Heart left ventricle (tissue), 16 donors: ENCODE data around the gene UBALD2. TPM values are rescaled to one million over a fixed set of nuclear protein-coding genes. Genes with fewer than 3 reads are reported as not detected.
A peak's percentile ranks its signal among the peaks of the same experiment; 100 is the strongest.

Experiments
- ATAC-seq, 4 donors: fragments of 200-7000 bp; cut with Tn5 transposase; one replicate each; pipeline ENCODE4 v1.9.1; 2020 to 2022; ENCODE audit warnings: moderate library complexity in 4 of 4, mild to moderate bottlenecking in 3 of 4, moderate number of reproducible peaks in 1 of 4
- DNase-seq, 5 donors: peaks; one replicate each; pipeline ENCODE4 v3.0.0-alpha.2; 2020
- H3K27ac ChIP-seq, 12 donors: fragments of 200-600 bp; sonication (generic) in 4 of 12; one replicate each; pipeline versions ENCODE4 v1.5.0 to v1.8.0; 2016 to 2022; ENCODE audit warnings: mild to moderate bottlenecking in 2 of 12
- H3K27me3 ChIP-seq, 9 donors: fragments of 200-600 bp; sonication (generic) in 2 of 9; one replicate each; pipeline versions ENCODE4 v1.5.1 to v1.8.0; 2016 to 2022; ENCODE audit warnings: mild to moderate bottlenecking in 3 of 9
- H3K36me3 ChIP-seq, 9 donors: fragments of 200-600 bp; sonication (generic) in 2 of 9; one replicate each; pipeline versions ENCODE4 v1.5.0 to v1.8.0; 2018 to 2022; ENCODE audit warnings: mild to moderate bottlenecking in 2 of 9
- H3K4me1 ChIP-seq, 12 donors: fragments of 200-600 bp; sonication (generic) in 4 of 12; one replicate each; pipeline versions ENCODE4 v1.5.0 to v1.8.0; 2016 to 2022; ENCODE audit warnings: mild to moderate bottlenecking in 3 of 12
- H3K4me3 ChIP-seq, 12 donors: fragments of 200-600 bp; sonication (generic) in 4 of 12; one replicate each; pipeline versions ENCODE4 v1.5.0 to v1.8.0; 2017 to 2022; ENCODE audit warnings: mild to moderate bottlenecking in 9 of 12, moderate library complexity in 4 of 12
- H3K9me3 ChIP-seq, 12 donors: fragments of 200-600 bp; sonication (generic) in 4 of 12; one replicate each; pipeline versions ENCODE4 v1.5.0 to v1.8.0; 2016 to 2022; ENCODE audit warnings: mild to moderate bottlenecking in 1 of 12
- POLR2A ChIP-seq, 2 donors: fragments of 450-650 bp; IDR thresholded peaks; one replicate each; pipeline ENCODE4 v1.6.1; 2017; ENCODE audit warnings: antibody characterized with exemption in 2 of 2, mild to moderate bottlenecking in 2 of 2, moderate library complexity in 2 of 2
- WGBS, 4 donors: extraction: QIAGEN DNeasy Blood & Tissue Kit in 2 of 4; methylation state at CpG; one replicate each; pipeline versions ENCODE4 v1.1.5 to v1.1.7; 2013 to 2018; 5-methylcytosine and 5-hydroxymethylcytosine counted together
- intact Hi-C, 10 donors: fragments of 100-400 bp; cut with DNase I; formaldehyde crosslinking; loops; one replicate each; pipeline versions ENCODE4 v1.11.1 to v1.14.2; 2022
- polyA plus RNA-seq, 2 donors: library from polyadenylated mRNA; stranded (reverse); fragments of 200-250 nt; gene quantifications; one replicate each; pipeline ENCODE4 v1.2.3, GENCODE V29; 2013
- total RNA-seq, 9 donors: library from RNA; depleted of rRNA in 2 of 9; stranded (reverse); fragments of >200 nt in 2 of 9; fragmentation: NEBNext Ultra II Directional in 3 of 9; extraction: Animal tissue kit (Norgen Biotek cat#: 25700) in 3 of 9; gene quantifications; one replicate each; pipeline versions ENCODE4 v1.1.0 to v1.2.4, GENCODE V29; 2016 to 2023
- TF ChIP-seq, protein P1 (sequence below), 12 donors: fragments of 200-600 bp; sonication (generic) in 4 of 12; IDR thresholded peaks; one replicate each; pipeline versions ENCODE4 v1.5.0 to v1.8.0; 2018 to 2022; ENCODE audit warnings: antibody characterized with exemption in 12 of 12, mild to moderate bottlenecking in 5 of 12
- donor health status: ischemic (EF 13 %, LVEDD 7.1; RV severe dilation, severe dysfunction).
- donor health status: healthy with polysubstance abuse.
- donor health status: DM: no; HTN: yes; CAD: no.
- donor health status: DM: no; HTN: no; CAD: no.
- donor health status: ischemic (EF 25% LVEDD 6.9; RV normal size, moderate dysfunction).
- donor health status: ischemic (EF 25% LVEDD 5.7; RV mildly dilated, moderate dysfunction).
- donor health status: healthy.
- donor health status: DM: yes; HTN: yes; CAD: no.
- donor health status: ischemic (EF 35%, LVEDD 5.7; RV mildly dilated, moderate dysfunction).
- donor health status: nonischemic (EF 11% LVEDD 7.7; RV severe dilation, severe dysfunction).
- donor health status: DM: yes; HTN: yes; CAD: no.
- donor health status: PGD.
- donor health status: ischemic (EF 29% LVEDD 5.4; RV normal size, mild dysfunction).
- donor health status: nonischemic (EF 23%, LVEDD 6.1; RV moderate dilation, normal function).

Gene UBALD2
- total and polyA plus RNA-seq, 11 donors: 8.5 to 49.8 (median 21.9) TPM

DNA sequence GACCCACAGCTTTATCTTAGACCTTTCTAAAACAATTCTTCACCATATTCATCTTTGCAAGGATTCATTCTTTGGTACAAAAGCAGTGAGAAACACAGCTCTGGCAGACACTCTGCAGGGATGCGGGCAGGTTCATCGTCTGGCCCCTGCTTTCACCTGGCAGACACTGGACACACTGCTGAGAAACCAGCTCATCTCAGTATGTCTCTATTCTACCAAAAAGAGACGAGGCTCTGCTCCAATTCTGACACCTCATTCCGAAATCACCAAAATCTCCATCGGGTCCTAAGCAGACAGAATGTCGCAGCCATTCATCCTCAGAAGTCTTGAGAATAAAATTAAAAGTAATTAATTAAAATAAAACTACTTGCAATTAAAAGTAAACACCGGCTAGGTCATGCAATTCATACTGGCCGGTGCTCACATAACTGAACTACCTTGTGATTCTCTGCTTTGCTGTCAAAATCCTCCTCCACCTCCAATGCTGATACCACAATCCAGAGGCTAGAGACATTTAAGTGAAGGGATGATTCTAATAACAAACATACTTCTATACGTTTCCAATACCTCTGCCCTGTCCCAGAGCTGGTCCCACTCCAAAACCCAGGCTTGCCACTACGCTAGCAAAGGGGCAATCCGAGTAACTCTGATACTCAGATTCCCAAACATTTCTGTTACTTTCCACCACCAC lies 26.2 kb upstream of the UBALD2 start:
- TF ChIP-seq, protein P1, sequence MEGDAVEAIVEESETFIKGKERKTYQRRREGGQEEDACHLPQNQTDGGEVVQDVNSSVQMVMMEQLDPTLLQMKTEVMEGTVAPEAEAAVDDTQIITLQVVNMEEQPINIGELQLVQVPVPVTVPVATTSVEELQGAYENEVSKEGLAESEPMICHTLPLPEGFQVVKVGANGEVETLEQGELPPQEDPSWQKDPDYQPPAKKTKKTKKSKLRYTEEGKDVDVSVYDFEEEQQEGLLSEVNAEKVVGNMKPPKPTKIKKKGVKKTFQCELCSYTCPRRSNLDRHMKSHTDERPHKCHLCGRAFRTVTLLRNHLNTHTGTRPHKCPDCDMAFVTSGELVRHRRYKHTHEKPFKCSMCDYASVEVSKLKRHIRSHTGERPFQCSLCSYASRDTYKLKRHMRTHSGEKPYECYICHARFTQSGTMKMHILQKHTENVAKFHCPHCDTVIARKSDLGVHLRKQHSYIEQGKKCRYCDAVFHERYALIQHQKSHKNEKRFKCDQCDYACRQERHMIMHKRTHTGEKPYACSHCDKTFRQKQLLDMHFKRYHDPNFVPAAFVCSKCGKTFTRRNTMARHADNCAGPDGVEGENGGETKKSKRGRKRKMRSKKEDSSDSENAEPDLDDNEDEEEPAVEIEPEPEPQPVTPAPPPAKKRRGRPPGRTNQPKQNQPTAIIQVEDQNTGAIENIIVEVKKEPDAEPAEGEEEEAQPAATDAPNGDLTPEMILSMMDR (IDR thresholded peaks at IDR 0.05): no peak
- no peak for TF ChIP-seq POLR2A (IDR thresholded peaks at IDR 0.05)
- ATAC-seq (no peak), DNase-seq (no peak)
- Histone ChIP-seq H3K27ac (no peak overlapping the region), H3K4me1 (peaks cover 0 to 19% (median 9%) of the 10 kb centered on the region in 12 donors), H3K36me3 (no peaks in the 10 kb centered on the region), H3K9me3 (no peaks in the 10 kb centered on the region), H3K27me3 (peaks cover 0 to 36% (median 0%) of the 10 kb centered on the region in 9 donors), H3K4me3 (peak overlapping the region in 5 of 12 donors; percentile 50 to 67 (median 60))
- WGBS, 4 donors: 67 to 74% (median 69%) methylated on average over 11 of the region's 11 CpGs
- intact Hi-C loops: no loop called here

DNA sequence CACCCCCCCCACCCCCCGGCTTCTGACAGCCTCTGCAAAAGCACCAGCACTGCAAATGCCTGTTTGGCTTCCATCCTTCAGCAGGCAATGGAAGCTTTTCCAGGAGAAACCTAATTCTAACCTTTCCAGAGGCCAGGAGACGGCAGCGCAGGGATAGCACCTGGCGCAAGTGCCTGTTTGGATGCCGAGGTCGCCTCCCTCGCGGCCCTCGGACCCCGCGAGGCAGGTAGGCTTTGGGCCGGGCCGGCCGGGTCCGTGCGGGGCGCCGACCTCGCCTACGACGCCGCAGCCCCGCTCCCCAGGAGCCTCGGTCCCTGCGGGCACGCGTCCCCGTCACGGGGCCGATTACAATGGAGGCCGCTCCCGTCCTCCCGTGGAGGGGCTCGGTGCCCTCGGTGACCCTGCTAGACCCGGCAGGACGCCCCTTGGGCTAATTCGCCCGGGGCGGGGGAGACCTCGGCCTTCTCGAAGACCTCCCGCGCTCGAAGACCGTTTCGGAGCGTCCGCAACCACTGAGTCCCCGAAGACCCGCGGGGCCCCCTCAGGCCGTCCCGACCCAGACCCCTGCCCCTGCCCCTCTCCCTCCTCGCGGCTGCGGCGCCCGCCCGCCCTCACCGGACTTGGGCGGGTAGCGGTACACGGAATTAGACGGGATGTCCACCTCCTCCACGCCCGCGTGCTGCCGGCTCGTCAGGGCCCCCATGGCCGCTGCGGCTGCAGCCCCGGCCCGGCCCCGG lies 25.4 kb upstream of the UBALD2 start:
- intact Hi-C loops: loop anchor here in 3 of 10 donors (1.0 to 5.0 kb wide), 2 partner anchors 25 to 42 kb away; no protein-coding TSS in a partner anchor
- Histone ChIP-seq H3K9me3 (no peaks in the 10 kb centered on the region), H3K4me1 (peaks cover 0 to 26% (median 9%) of the 10 kb centered on the region in 12 donors), H3K4me3 (peak overlapping the region; percentile 26 to 78 (median 59)), H3K27me3 (peaks cover 0 to 37% (median 0%) of the 10 kb centered on the region in 9 donors), H3K27ac (peak overlapping the region in 5 of 12 donors; percentile 12 to 59 (median 47)), H3K36me3 (no peaks in the 10 kb centered on the region)
- WGBS, 4 donors: 1 to 6% (median 4%) methylated on average over 26 to 75 of the region's 75 CpGs
- peak in 1 of 5 donors; percentile 24 for DNase-seq
- peak in 1 of 4 donors; percentile 23 for ATAC-seq
- TF ChIP-seq POLR2A (IDR thresholded peaks at IDR 0.05): no peak
- TF ChIP-seq, protein P1 (IDR thresholded peaks at IDR 0.05): no peak

DNA sequence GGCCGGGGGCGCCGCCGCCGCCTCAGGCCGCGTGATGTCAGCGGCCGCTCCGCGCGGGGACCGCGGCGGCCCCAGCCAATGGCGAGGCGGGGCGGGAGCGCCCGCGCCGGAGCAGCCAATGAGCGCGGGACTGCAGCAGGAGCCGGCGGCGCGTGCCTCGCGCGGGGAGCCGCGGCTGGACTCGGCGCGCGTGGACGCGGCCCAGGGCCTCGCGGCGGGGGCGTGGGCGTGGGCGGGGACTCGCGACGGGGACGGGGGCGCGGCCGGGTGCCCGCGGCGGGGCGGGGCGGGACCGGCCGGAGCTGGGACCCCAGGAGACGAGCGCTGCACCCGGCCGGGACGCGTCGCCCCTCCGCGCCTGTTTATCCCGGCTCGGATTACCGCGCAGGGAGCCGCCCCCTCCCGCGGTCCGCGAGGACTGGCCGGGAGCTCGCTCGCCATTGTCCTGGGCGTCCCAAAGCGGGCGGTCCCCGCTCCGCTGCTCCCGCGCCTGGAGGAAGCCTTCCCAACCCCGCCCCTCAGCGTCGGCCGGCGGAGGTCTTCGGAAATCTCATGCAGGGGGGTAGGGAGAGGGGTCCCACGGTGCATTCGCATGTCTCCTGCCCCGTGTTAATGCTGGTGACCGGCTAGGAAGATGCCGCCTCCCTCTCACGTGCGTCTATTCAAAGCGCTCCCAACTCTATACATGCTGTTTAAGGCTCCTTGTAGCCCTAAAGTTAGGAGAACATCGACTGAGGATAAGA lies 24.5 kb upstream of the UBALD2 start, which contains the start of gene RNF157:
RNF157 (minus strand) TSS at position 33 of the 743 bp plus-strand sequence. CDS start 253 bp downstream, outside the sequence.
- 0 to 2% (median 1%) methylated on average over 19 to 102 of the region's 102 CpGs for WGBS, 4 donors
- peak within 1 kb of the TSS in 9 of 12 donors; percentile 24 to 59 (median 46) for H3K27ac ChIP-seq
- H3K9me3 ChIP-seq: no peaks in the 10 kb centered on the region
- TF ChIP-seq POLR2A (IDR thresholded peaks at IDR 0.05): peak in 1 of 2 donors; percentile 29
- TF ChIP-seq, protein P1 (IDR thresholded peaks at IDR 0.05): no peak
- ATAC-seq (peak; percentile 75 to 91 (median 86)), DNase-seq (peak; percentile 62 to 84 (median 71))
- peaks cover 0 to 27% (median 9%) of the 10 kb centered on the region in 12 donors for H3K4me1 ChIP-seq
- peaks cover 0 to 37% (median 0%) of the 10 kb centered on the region in 9 donors for H3K27me3 ChIP-seq
- intact Hi-C loops: loop anchor here in 3 of 10 donors (1.0 to 5.0 kb wide), 2 partner anchors 24 to 43 kb away; no protein-coding TSS in a partner anchor
- H3K36me3 ChIP-seq: no peaks in the 10 kb centered on the region
- peak within 1 kb of the TSS; percentile 36 to 78 (median 68) for H3K4me3 ChIP-seq
